Measurements from ENCODE around the gene DDOST.

The DDOST gene

DNA sequence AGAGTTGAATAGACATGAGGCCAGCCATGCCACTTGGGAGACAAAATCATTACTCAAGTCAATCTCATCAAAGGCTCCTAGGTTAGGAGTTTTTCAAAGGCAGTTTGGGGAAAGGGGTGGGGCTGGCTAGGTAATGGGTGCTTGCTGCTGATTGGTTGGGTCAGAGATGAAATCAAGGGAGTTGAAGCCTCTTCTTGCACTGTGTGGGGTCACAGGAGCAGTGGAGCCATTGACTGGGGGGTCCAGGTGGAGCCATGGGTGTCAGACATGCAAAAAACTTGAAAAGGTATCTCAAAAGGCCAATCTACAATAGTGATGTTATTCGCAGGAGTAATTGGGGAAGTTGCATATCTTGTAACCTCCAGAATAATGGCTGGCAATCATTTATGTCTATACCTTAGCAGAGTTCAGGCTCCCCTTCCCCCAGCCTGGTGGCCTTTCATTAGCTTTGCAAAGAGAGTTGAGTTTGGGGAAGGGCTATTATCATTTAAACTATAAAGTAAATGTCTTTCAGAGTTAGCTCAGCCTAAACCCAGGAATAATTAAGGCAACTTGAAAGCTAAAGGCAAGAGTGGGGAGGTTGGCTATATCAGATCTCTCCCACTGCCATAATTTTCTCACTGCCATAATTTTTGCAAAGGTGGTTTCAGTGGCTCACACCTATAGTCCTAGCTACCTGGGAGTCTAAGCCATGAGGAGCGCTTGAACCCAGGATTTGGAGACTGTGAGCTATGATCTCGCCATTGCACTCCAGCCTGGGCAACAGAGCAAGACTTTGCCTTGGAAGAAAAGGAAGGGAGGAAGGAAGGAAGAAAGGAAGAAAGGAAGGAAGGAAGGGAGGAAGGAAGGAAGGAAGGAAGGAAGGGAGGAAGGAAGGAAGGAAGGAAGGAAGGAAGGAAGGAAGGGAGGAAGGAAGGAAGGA lies 35.7 kb downstream of the DDOST start:
- Histone ChIP-seq H3K9me3 (no peaks in the 10 kb centered on the region), H3K36me3 (no peaks in the 10 kb centered on the region), H3K4me3 (ENCODE audit: low read depth, low read length) (no peak overlapping the region), H3K4me1 (no peaks in the 10 kb centered on the region), H3K27me3 (no peaks in the 10 kb centered on the region)
- DNase-seq, result no peak
- TF ChIP-seq, protein P1, sequence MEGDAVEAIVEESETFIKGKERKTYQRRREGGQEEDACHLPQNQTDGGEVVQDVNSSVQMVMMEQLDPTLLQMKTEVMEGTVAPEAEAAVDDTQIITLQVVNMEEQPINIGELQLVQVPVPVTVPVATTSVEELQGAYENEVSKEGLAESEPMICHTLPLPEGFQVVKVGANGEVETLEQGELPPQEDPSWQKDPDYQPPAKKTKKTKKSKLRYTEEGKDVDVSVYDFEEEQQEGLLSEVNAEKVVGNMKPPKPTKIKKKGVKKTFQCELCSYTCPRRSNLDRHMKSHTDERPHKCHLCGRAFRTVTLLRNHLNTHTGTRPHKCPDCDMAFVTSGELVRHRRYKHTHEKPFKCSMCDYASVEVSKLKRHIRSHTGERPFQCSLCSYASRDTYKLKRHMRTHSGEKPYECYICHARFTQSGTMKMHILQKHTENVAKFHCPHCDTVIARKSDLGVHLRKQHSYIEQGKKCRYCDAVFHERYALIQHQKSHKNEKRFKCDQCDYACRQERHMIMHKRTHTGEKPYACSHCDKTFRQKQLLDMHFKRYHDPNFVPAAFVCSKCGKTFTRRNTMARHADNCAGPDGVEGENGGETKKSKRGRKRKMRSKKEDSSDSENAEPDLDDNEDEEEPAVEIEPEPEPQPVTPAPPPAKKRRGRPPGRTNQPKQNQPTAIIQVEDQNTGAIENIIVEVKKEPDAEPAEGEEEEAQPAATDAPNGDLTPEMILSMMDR (IDR thresholded peaks at IDR 0.05; ENCODE audit: low read depth, low read length), result no peak

DNA sequence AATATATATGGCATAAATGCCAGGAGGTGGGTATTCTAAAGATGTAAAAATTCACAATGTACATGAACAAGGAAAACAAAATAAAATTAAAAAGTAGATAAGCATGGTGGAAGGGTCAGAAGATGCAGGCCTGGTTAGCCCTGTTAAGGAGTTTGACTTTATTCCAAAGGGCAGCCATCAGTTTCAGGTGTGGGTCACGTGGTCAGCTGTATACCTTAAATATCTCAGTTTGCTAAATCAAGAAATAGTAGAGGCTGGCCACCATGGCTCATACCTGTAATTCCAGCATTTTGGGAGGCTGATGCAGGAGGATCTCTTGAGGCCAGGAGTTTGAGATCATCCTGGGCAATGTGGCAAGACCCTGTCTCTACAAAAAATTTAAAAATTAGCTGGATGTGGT lies 36.5 kb downstream of the DDOST start:
- Histone ChIP-seq H3K27me3 (no peaks in the 10 kb centered on the region), H3K36me3 (no peaks in the 10 kb centered on the region), H3K4me3 (ENCODE audit: low read depth, low read length) (no peak overlapping the region), H3K9me3 (no peaks in the 10 kb centered on the region), H3K4me1 (no peaks in the 10 kb centered on the region)
- TF ChIP-seq, protein P1 (IDR thresholded peaks at IDR 0.05; ENCODE audit: low read depth, low read length), result no peak
- DNase-seq, result no peak

DNA sequence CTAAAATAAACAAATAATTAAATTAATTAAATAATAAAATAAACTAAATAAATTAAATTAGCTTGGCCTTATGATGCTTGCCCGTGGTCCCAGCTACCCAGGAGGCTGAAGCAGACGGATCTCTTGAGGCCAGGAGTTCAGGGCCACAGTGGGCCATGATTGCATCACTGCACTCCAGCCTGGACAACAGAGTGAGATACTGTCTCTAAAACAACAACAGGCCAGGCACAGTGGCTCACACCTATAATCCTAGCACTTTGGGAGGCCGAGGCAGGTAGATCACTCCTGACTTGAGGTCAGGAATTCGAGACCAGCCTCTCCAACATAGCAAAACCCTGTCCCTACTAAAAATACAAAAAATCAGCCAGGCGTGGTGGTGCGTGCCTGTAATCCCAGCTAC lies 40.2 kb downstream of the DDOST start:
- no peaks in the 10 kb centered on the region for H3K4me1 ChIP-seq
- TF ChIP-seq, protein P1 (IDR thresholded peaks at IDR 0.05; ENCODE audit: low read depth, low read length), result no peak

DNA sequence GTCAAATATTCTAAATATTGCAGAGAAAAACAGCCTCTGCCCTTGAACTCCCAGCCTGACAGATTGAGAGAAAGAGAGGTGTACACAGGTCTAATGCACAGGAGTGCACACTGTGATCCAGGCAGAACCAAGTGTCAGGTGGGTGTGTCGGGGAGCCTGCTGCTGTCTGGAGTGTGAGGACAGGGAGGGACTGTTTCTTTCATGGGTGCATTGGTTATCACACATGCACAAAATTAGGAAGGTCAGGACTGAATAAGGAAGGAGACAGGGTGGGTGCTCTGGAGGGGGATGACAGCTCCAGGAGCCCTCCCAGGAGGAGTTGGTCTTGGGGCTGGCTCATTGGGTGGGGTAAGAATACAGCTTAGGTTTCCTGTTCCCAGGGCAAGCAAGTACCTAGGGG lies 41.2 kb downstream of the DDOST start:
- H3K27me3 ChIP-seq, result no peaks in the 10 kb centered on the region
- H3K36me3 ChIP-seq, result no peaks in the 10 kb centered on the region
- TF ChIP-seq, protein P1 (IDR thresholded peaks at IDR 0.05; ENCODE audit: low read depth, low read length), result no peak
- H3K4me1 ChIP-seq, result no peaks in the 10 kb centered on the region
- H3K4me3 ChIP-seq (ENCODE audit: low read depth, low read length), result no peak overlapping the region
- no peak for DNase-seq
- no peaks in the 10 kb centered on the region for H3K9me3 ChIP-seq

More for the DNA sequence above, 40.2 kb downstream of the DDOST start:
- Histone ChIP-seq H3K9me3 (no peaks in the 10 kb centered on the region), H3K27me3 (no peaks in the 10 kb centered on the region), H3K36me3 (no peaks in the 10 kb centered on the region), H3K4me3 (ENCODE audit: low read depth, low read length) (no peak overlapping the region)
- no peak for DNase-seq

DNA sequence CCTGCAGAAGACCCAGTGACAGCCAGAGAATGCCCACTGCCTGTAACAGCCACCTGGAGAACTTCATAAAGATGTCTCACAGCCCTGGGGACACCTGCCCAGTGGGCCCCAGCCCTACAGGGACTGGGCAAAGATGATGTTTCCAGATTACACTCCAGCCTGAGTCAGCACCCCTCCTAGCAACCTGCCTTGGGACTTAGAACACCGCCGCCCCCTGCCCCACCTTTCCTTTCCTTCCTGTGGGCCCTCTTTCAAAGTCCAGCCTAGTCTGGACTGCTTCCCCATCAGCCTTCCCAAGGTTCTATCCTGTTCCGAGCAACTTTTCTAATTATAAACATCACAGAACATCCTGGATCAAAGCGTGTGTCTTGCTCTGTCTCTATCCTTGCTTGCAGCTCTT lies 42.6 kb downstream of the DDOST start:
- TF ChIP-seq, protein P1 (IDR thresholded peaks at IDR 0.05; ENCODE audit: low read depth, low read length), result no peak
- H3K4me1 ChIP-seq, result peaks cover 4% of the 10 kb centered on the region; the same call in 1 of the 2 replicates
- no peak for DNase-seq
- no peaks in the 10 kb centered on the region for H3K9me3 ChIP-seq
- H3K36me3 ChIP-seq, result no peaks in the 10 kb centered on the region
- no peak overlapping the region for H3K4me3 ChIP-seq (ENCODE audit: low read depth, low read length)
- no peaks in the 10 kb centered on the region for H3K27me3 ChIP-seq

DNA sequence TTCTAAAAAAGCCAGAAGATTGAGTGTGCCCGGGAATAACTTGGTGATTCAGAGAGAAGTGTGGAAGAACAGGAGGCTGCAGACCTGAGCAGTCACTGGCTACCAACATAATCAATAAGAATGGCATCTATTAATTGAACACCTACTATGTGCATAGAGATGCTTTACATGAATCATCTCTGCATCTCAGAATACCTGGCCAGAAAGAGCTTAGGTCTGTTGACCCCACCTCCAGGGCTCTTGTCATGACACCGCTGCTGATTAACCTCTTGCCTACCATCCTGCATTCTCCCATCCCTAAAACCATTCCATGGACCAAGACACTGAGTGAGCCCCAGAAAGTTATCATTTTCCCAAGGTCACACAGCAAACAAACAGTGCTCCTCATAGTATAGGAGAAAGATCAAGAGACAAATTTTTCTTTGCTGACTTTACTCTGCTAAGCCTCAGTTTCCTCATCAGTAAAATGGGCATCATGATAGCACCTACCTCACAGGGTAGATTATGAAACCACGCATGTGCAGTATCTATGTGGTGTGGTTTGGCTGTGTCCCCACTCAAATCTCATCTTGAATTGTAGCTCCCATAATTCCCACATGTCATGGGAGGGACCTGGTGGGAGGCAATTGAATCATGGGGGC lies 44.2 kb downstream of the DDOST start:
- Histone ChIP-seq H3K36me3 (no peaks in the 10 kb centered on the region), H3K4me1 (peaks cover 6% of the 10 kb centered on the region; the same call in 1 of the 2 replicates), H3K4me3 (ENCODE audit: low read depth, low read length) (no peak overlapping the region), H3K9me3 (no peaks in the 10 kb centered on the region), H3K27me3 (no peaks in the 10 kb centered on the region)
- TF ChIP-seq, protein P1 (IDR thresholded peaks at IDR 0.05; ENCODE audit: low read depth, low read length), result no peak
- DNase-seq, result no peak
